LNCaP clone FGC (cell line): ENCODE data around the gene UBTD1.

Source experiments
- DNase-seq: peaks from one replicate; pipeline ENCODE4 v3.0.0-alpha.2; 2011; ENCODE audit warnings: low read depth
- H3K4me3 ChIP-seq: 2 replicates; pipeline ENCODE4 v1.5.1; 2011; ENCODE audit warnings: mild to moderate bottlenecking, low read depth, low read length, control low read depth
- TF ChIP-seq, protein P1 (sequence below): IDR thresholded peaks from 2 replicates; pipeline ENCODE4 v1.5.1; 2012; ENCODE audit warnings: mild to moderate bottlenecking; ENCODE audit not compliant: control insufficient read depth, insufficient read depth; ENCODE audit errors: extremely low read depth

The UBTD1 gene

GRCh38 chr10:97607095-97607636 is 108.4 kb downstream of the UBTD1 start:
- no peak for DNase-seq
- TF ChIP-seq, protein P1, sequence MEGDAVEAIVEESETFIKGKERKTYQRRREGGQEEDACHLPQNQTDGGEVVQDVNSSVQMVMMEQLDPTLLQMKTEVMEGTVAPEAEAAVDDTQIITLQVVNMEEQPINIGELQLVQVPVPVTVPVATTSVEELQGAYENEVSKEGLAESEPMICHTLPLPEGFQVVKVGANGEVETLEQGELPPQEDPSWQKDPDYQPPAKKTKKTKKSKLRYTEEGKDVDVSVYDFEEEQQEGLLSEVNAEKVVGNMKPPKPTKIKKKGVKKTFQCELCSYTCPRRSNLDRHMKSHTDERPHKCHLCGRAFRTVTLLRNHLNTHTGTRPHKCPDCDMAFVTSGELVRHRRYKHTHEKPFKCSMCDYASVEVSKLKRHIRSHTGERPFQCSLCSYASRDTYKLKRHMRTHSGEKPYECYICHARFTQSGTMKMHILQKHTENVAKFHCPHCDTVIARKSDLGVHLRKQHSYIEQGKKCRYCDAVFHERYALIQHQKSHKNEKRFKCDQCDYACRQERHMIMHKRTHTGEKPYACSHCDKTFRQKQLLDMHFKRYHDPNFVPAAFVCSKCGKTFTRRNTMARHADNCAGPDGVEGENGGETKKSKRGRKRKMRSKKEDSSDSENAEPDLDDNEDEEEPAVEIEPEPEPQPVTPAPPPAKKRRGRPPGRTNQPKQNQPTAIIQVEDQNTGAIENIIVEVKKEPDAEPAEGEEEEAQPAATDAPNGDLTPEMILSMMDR: no peak
- no peak overlapping the region for H3K4me3 ChIP-seq

DNA sequence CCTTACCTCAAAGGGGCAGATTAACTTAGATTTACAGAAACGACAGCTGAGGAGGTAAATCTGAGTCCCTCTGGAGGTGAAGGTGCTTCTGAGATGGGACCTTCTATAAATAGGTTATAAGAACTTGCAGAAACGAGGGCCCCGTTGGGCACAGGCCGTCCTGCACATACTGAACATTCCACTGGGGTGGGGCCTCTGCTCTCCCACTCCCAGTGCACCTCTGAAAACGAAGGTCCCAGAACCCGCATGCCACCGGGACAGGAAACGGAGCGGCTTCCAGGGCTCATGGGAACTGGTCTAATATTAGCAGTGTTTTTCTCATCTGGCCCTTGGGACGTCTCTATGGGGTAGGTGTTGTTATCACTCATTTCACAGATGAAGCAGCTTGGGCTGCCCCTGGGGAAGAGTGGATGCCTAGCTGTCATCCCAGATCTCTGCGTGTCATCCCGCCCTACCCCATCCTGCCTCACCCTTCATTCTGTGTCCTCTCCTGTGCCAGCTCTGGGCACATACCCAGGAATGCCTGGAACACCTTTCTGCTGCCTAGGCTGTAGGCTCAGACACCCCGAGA is 110.4 kb downstream of the UBTD1 start:
- DNase-seq: no peak
- TF ChIP-seq, protein P1: no peak
- H3K4me3 ChIP-seq: no peak overlapping the region

DNA sequence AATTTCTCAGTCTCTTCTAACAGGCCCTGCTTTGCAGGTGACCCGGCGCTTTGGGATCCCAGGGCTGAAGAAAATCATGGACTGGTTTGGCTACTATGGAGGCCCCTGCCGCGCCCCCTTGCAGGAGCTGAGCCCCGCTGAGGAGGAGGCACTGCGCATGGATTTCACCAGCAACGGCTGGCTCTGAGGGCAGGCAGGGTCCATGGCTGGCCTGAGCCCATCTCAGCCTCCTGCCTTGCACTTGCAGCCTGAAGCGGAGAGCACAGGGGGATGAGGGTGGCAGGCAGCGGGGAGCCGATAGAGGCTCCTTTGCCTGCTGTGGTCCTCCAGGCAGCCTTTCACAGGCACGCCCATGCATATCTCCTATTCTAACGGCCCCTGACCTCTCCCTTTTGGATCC is 112.7 kb downstream of the UBTD1 start:
- H3K4me3 ChIP-seq: no peak overlapping the region
- TF ChIP-seq, protein P1: no peak
- no peak for DNase-seq

DNA sequence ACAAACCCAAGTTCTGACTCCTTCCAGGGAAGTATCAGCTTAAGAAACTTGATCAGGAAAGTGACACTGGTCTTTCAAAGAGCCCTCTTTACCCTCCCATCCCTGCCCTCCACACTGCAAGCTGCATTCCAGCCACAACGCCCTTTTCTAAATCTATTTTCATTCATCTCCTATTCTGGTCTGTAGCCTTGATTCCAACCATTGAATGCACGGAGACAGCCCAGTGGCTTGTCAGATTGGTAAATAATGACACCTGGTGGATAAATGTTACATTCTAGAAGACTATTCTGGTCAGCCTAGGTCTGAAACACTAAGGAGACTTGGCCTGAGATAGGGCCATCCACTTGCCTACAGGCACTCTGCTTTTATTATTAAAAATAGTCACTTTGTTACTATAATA is 113.7 kb downstream of the UBTD1 start:
- H3K4me3 ChIP-seq: no peak overlapping the region
- TF ChIP-seq, protein P1: peak; percentile 54
- DNase-seq: no peak

DNA sequence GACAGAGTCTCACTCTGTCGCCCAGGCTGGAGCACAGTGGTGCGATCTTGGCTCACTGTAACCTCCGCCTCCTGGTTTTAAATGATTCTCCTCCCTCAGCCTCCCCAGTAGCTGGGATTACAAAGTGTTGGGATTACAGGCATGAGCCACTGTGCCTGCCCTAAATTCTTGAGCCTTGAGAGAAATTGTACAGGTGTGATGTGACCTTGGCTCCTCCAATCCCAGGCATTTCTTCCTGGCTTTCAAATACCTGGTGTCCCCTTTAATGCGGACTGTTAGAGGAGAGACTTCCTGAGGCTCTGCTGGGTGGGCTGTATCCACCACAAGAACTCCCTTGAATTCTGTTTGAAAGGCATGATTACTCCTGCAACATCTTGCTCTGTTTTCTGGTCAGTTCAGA is 119.6 kb downstream of the UBTD1 start:
- no peak for DNase-seq
- TF ChIP-seq, protein P1: no peak
- no peak overlapping the region for H3K4me3 ChIP-seq

DNA sequence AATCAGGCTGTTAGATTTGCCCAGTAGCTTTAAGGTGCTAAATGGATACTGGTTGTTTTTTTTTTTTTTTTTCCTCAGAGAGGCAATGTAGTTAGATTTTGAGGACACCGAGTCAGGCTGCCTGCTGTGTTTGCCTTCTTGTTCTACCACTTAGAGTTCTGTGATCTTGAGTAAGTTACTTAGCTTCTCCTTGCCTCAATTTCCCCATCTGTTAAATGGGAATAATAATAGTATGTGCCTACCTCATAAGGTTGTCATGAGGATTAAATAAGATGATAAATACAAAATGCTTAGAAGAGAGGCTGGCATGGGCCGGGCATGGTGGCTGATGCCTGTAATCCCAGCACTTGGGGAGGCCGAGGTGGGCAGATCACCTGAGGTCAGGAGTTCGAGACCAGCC is 120.0 kb downstream of the UBTD1 start:
- TF ChIP-seq, protein P1: no peak
- DNase-seq: no peak
- no peak overlapping the region for H3K4me3 ChIP-seq
